ENCODE results near the gene FNTB.
"Not testable (repeated sequence)": the region's sequence is repeated elsewhere in the genome, so short reads cannot be mapped to it uniquely, and the experiment has no call there.

FNTB gene

DNA sequence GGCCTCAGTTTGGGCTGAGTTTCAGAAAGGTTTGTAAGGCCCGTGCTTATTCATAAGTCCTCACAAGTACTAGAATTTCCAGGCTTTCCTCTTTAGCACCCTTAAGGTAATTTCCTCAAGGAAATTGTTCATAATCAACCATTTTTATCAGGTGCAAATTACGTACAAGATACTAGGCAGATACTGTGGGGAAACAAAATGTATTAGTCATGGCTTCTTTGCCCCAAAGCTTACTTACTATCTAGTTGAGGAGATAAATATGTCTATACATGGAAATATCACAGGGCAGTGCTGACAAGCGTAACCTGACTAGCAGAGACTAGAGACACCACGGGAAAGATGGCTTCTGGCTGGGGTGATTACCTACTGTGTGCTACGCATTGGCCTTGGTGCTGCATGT is 93.1 kb downstream of the FNTB start:
- TF ChIP-seq, protein P1, sequence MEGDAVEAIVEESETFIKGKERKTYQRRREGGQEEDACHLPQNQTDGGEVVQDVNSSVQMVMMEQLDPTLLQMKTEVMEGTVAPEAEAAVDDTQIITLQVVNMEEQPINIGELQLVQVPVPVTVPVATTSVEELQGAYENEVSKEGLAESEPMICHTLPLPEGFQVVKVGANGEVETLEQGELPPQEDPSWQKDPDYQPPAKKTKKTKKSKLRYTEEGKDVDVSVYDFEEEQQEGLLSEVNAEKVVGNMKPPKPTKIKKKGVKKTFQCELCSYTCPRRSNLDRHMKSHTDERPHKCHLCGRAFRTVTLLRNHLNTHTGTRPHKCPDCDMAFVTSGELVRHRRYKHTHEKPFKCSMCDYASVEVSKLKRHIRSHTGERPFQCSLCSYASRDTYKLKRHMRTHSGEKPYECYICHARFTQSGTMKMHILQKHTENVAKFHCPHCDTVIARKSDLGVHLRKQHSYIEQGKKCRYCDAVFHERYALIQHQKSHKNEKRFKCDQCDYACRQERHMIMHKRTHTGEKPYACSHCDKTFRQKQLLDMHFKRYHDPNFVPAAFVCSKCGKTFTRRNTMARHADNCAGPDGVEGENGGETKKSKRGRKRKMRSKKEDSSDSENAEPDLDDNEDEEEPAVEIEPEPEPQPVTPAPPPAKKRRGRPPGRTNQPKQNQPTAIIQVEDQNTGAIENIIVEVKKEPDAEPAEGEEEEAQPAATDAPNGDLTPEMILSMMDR (IDR thresholded peaks at IDR 0.05) = no peak
- no peak overlapping the region for H3K27ac ChIP-seq
- no peak for DNase-seq (ENCODE audit: low spot score)
- no peak overlapping the region for H3K4me3 ChIP-seq

DNA sequence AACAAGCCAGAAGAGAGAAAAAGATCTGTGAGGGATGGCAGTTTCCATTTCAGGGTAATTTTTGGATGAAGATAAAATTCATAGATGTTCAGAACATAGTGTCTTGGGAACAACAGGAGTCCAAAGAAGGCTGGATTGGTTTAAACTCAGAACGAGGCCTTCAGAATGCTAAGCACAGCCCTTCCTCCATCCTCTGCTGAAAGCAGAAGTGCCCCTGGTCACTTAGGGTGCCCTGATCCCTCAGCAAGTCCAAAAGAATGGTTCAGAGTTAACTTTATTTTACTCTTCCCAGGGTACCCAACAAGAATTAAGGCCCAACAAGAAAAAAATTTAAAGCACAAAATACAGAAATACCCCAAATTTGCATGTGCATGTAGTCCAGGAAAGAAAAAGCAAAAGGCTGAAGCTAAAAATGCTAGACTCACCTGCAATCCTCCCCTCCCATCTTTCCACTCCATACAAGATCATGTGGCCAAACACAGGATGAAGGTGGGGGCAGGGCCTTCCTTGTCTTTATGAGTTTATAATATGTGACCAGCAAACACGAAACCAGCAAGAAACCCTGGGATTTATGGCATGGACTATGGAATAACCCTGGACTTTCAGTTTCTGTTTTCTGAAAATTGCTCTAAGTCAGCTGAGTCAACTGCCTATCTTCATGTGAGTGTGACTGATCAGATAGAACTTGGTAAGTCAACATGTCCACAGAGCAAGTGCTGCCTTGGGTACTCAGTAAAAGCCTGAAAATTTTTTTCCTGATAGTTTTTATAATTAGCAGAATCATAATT is 94.5 kb downstream of the FNTB start:
- DNase-seq (ENCODE audit: low spot score) = no peak
- H3K4me3 ChIP-seq = no peak overlapping the region
- H3K27ac ChIP-seq = peak overlapping the region in 1 of 2 donors; percentile 1
- TF ChIP-seq, protein P1 (IDR thresholded peaks at IDR 0.05) = no peak

DNA sequence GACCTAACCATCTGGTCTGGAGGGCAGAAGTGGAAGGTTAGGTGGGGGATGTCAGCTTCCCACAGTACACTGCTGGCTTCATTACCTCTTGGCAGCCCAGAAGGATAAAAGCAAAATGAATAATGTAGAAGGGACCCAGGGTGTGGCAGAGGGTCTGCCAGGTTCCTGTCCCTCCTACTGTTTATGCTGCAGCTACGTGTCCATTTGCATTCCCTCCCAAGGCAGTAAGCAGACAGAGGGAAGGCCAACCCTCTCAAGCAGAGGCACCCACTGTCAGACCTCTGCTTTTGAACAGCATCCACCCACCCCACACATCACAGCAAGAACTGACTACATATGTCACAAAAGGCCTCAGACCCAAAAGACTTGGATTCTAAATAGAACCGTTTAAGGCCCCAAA is 96.2 kb downstream of the FNTB start:
- DNase-seq (ENCODE audit: low spot score) = no peak
- Histone ChIP-seq H3K27ac (no peak overlapping the region), H3K4me3 (no peak overlapping the region)
- TF ChIP-seq, protein P1 (IDR thresholded peaks at IDR 0.05) = no peak

DNA sequence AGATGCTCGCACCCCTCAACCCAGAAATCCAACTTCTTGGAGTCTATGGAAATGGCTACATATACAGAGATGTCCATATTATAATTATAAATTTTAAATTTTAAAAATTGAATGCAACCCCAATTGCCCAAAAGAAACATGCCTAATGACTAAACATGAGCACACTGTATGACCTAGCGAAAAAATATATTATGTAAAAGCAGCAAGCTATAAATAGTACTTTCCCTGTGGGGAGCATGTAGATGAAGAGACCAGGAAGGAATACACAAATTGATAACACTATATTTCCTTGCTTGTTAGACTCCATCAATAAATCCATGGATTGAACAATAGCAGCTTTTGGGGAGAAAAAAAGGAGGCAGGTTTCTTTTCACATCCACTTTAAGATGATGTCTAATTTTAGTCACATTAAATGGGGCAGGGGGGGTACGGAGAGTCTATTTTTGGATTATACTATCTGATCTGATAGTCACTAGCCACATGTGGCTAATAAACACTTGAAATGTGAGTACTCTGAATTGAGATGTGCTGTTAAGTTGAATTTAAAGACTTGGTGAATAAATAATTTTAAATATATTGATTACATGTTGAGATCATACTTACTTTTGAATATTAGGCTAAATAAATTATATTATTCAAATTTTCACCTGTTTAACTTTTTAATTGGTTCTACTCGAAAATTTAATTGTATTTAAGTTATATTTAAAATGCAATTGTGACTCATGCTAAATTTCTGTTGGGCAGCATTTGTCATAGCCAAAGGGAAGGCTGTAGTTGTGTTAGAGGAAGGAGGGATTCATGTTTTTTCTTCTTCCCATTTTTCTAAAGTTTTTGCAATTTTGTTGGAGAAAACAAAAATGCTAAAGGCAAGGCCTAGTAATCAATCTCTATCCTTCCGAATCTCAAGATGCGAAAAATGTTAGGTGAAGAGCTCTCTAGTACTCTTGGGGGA is 98.1 kb downstream of the FNTB start:
- TF ChIP-seq, protein P1 (IDR thresholded peaks at IDR 0.05) = no peak
- no peak for DNase-seq (ENCODE audit: low spot score)
- no peak overlapping the region for H3K27ac ChIP-seq
- H3K4me3 ChIP-seq = no peak overlapping the region

DNA sequence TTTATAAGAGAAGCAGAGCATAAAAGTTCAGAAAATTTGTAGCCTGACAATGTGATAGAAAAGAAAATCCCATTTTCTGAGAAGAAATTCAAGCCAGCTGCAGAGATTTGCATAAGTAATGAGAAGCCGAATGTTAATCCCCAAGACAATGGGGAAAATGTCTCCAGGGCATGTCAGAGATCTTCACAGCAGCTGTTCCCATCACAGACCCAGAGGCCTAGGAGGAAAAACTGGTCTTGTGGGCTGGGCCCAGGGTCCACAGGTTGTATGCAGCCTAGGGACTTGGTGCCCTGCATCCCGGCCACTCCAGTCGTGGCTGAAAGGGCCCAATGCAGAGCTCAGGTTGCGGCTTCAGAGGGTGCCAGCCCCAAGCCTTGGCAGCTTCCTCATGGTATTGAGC is 100.0 kb downstream of the FNTB start:
- not testable (repeated sequence) for H3K27ac ChIP-seq

DNA sequence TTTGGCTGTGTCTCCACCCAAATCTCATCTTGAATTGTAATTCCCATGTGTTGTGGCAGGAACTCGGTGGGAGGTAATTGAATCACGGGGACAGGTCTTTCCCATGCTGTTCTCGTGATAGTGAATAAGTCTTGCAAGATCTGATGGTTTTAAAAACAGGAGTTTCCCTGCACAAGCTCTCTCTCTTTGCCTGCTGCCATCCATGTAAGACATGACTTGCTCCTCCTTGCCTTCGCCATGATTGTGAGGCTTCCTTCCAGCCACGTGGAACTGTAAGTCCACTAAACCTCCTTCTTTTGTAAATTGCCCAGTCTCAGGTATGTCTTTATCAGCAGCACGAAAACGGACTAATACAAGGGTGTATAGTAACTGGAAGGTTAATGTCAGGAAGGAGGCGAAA is 101.1 kb downstream of the FNTB start:
- not testable (repeated sequence) for H3K27ac ChIP-seq; DNase-seq (ENCODE audit: low spot score)

More for the DNA sequence above, 100.0 kb downstream of the FNTB start:
- H3K4me3 ChIP-seq; DNase-seq (ENCODE audit: low spot score): not testable (repeated sequence)

DNA sequence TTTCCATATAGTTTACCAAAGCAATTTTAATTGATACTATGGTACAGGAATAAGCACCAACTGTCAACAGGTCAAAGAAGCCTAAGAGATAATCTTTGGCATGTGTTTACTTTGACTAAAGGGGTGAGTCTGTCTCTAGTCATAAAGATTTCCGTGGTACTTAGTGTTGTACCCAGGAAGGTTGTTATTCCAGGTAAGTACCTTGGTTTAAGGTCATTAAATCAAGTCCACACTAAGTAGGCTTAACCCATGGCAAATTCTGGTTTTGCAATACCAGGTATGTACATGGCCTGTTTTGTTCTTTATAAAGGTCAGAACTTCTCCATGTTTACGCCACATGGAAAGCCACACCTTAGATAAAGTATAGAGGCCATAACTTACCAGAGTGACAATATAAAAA is 105.7 kb downstream of the FNTB start:
- DNase-seq (ENCODE audit: low spot score) = no peak
- Histone ChIP-seq H3K4me3 (no peak overlapping the region), H3K27ac (no peak overlapping the region)
- TF ChIP-seq, protein P1 (IDR thresholded peaks at IDR 0.05) = no peak

More for the DNA sequence above, 101.1 kb downstream of the FNTB start:
- H3K4me3 ChIP-seq = not testable (repeated sequence)

Measured in coronary artery (tissue), 2 donors.